ENCODE data around the gene SEC14L3. TPM values are rescaled to one million over a fixed set of nuclear protein-coding genes. Genes with fewer than 3 reads are reported as not detected.
"Not testable (repeated sequence)": the region's sequence is repeated elsewhere in the genome, so short reads cannot be mapped to it uniquely, and the experiment has no call there.

The SEC14L3 gene
- total RNA-seq, 1 donor from 2014 or later = not detected

DNA sequence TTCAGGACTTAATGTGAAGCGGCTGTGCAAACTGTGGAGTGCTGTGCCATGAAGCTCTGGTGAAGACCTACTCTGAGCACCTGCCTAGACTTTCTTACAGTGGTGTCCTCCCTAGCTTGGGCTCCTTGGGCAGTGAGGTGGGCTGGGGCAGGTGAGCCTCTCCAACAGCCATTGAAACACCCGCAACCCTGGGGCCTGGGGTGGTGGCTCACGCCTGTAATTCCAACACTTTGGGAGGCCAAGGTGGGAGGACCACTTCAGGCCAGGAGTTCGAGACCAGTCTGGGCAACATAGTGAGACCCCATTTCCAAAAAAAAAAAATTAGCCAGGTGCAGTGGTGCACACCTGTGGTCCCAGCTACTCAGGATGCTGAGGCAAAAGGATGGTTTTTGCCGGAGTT is 14.3 kb upstream of the SEC14L3 start:
- DNase-seq (ENCODE audit: low read depth in 2 of 2) = no peak

DNA sequence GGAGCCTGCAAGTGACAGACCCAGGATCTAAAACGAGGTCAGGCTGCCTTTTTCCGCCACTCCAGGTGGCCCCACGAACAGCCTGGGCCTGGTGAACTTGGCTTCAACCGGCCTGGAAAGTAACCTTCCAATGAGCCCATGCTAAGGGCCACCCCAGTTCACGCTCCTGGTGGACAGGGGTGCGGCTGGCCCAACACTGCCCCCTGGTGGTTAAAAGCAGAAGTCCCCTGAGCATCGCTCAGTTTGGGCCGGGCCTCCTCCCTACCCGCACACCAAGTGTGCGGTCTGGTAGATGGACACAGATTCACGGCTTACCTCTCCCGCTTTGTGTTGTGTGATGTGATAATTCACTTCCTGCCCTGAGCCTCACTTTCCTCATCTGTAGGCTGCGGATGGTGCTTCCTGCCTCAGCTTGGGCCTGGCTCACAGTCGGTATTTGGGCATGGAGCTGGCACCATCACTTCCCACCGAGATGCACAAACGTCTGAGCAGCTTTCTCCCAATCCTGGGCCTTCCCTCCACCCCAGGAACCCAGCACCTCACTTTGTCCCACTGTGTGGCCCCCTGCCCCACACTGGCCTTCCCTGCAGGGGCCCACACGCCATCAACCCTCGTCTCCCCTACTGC is 13.7 kb upstream of the SEC14L3 start:
- peak; percentile 53 to 59 for DNase-seq (ENCODE audit: low read depth in 2 of 2)

GRCh38 chr22:30483169-30483568 is 11.4 kb upstream of the SEC14L3 start:
- peak; percentile 43 to 53 for DNase-seq (ENCODE audit: low read depth in 2 of 2)

DNA sequence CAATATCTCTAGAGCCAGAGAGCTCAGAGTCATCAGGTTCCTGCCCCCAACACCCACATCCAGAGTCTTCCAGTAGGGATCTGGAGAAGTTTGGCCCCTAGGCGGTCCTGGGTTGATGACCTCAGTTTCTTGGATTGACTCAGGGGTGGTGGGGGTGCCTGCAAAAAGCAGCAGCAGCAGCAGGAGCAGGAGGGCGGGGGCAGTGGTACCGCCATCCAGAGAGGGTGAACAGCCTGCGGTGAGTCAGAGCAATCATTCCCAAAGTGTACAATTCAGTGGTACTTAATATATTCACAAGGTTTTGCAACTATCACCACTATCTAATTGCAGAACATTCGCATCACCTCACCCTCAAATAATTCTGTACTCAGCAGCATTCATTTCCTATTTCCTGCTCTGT is 9.9 kb upstream of the SEC14L3 start:
- DNase-seq (ENCODE audit: low read depth in 2 of 2) = peak; percentile 5 to 39

DNA sequence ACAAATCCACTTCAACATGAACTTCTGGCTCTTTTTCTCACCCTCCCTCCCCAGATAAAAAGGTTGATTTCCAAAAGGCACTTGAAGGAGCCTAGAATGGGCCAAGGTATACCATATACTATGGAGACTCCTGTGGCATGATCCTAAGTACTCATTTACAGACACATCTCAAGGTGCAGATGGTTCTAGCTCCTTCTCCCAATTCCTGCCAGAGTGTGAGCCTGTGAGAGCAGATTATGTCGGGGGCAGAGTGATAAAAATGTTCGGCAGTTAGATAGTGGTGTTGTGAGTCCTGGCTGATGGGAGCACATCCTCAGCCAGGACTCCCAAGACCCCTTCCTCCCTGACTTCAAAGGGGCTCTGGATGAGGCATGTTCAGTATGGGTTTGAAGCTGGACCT is 8.2 kb upstream of the SEC14L3 start:
- DNase-seq (ENCODE audit: low read depth in 2 of 2) = no peak

DNA sequence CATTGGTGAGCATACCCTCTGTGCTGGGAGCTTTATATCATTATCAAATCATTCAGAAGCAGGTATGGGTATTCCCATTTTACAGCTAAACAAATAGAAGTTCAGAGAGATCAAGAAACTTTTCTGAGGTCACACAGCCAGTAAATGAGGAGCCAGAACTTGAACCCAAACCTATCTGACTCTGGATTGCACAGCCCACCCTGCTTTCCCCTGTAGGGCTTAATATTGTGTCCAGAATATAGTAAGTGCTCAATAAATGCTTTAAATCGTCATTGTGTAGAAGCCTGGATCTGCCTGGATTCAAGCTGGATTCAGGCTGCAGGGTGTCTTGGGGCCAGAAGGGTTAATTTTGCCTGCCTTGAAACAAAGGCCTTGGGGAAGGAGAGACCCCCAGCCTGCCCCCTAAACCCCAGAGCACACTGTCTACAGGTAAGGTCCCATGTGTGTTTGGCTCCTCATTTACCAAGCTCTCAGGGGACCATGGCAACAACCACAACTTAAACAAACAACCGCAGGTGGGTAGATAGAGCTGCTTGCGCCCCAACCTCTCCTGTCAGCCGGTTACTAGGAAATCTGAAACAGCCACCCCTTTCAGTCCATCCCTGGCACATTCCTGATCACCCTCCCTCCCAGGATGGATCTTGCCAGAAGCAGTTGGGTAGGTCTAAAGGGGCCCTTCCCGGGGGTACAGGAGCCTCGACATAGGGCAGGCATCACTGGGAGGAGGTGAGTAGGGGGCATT is 3.0 kb upstream of the SEC14L3 start:
- DNase-seq (ENCODE audit: low read depth in 2 of 2) = no peak

DNA sequence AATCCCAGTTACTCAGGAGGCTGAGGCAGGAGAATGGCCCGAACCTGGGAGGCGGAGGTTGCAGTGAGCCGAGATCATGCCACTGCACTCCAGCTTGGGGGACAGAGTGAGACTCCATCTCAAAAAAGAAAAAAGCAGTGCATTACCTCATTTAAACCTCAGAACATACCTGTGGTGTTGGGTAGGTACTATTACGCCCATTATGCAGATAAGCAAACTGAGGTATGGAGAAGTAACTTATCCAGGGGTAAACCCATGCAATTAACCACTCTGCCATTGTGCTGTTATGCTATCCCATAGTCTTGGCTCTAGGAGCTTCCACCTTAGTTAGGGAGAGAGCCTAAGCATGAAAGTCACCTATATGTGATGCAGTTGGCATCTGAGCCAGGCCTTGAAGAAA is 2.3 kb upstream of the SEC14L3 start:
- DNase-seq (ENCODE audit: low read depth in 2 of 2) = no peak

GRCh38 chr22:30472994-30473720 is 1.3 kb upstream of the SEC14L3 start:
- no peak for DNase-seq (ENCODE audit: low read depth in 2 of 2)

GRCh38 chr22:30470655-30471054 is 1.2 kb downstream of the SEC14L3 start:
- no peak for DNase-seq (ENCODE audit: low read depth in 2 of 2)

GRCh38 chr22:30469165-30469564 is 2.7 kb downstream of the SEC14L3 start:
- DNase-seq (ENCODE audit: low read depth in 2 of 2) = no peak

GRCh38 chr22:30460555-30460954 is 11.3 kb downstream of the SEC14L3 start:
- not testable (repeated sequence) for DNase-seq (ENCODE audit: low read depth in 2 of 2)

DNA sequence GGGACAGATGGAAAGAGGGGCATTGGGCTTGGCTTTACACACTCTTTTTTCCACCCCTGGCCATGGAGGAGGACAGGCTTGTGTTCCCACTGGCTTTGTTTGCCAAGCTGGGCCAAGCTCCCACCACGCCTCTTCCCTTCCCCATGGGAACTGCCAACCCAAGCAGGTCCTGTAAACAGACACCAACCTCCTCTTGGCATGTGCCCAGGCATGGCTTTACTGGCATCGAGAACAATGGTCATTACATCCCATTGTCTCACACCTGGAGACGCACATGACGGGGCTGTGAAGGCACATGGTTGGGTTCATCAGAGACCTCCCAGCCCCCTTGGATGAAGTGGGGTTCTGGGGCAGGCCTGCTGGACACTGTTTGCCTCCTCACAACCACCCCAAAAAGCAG is 11.7 kb downstream of the SEC14L3 start:
- DNase-seq (ENCODE audit: low read depth in 2 of 2) = peak in 1 of 2 donors; percentile 49

DNA sequence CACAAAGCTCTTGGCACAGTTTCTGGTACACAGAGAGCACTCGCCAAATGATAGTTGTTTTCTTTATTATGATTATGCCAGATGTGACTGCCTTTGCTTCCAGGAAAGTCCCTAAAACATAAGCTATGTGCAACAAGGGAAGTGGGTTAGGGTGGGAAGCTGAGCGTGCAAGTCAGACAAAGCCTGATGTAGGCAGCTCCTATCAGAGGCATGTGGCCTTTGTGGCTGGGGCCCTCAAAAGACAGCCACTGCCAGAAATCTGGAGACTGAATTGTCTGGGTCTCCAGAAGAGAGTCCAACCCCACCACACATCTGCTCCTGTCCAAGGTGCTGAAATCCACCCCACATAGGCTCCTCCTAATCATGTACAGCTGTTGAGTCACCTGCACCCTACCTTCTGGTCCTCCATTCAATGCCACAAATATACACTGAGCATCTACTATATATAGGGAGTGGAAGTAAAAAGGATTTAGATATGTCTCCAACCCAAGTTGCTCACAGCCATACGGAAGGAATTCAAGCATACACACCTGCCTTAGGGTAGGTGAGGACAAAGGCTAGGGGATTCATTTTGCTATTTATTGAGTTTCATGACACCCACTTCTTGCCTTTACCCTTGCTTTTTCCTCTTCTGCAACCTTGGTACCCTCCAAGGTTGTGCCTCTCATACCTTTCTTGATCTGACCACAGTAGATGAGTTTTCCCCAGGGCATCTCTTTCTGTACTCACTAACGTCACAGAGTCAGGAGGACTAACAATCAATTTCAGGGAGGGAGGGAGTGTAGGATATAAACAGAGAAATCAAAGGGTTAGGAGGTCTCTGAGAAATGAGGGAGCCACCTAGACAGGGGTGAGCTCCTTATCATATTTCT is 12.4 kb downstream of the SEC14L3 start:
- DNase-seq (ENCODE audit: low read depth in 2 of 2) = peak; percentile 25 to 40

DNA sequence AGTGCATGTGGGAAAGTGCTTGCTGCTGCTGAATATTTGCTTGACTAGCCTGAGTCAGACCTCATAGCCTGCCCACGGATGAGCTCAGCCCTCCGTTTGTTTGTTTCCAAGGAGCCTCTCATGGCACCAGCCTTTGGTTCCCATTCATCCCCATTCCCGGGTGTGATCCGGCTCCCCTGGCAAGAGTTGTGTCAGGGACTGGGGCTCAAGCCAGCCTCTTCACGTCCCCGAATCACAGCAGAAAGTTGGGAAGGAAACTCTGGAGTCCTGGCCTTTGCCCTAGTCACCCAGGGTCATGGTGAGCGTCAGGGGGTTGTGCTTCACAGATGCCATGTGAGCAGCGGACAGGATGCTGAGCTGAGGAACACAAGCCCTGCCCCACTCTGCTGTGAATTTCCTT is 13.8 kb downstream of the SEC14L3 start:
- no peak for DNase-seq (ENCODE audit: low read depth in 2 of 2)

- no peak for DNase-seq (ENCODE audit: low read depth in 2 of 2)
Measured at GRCh38 chr22:30455075-30455840, 16.6 kb downstream of the SEC14L3 start.

DNA sequence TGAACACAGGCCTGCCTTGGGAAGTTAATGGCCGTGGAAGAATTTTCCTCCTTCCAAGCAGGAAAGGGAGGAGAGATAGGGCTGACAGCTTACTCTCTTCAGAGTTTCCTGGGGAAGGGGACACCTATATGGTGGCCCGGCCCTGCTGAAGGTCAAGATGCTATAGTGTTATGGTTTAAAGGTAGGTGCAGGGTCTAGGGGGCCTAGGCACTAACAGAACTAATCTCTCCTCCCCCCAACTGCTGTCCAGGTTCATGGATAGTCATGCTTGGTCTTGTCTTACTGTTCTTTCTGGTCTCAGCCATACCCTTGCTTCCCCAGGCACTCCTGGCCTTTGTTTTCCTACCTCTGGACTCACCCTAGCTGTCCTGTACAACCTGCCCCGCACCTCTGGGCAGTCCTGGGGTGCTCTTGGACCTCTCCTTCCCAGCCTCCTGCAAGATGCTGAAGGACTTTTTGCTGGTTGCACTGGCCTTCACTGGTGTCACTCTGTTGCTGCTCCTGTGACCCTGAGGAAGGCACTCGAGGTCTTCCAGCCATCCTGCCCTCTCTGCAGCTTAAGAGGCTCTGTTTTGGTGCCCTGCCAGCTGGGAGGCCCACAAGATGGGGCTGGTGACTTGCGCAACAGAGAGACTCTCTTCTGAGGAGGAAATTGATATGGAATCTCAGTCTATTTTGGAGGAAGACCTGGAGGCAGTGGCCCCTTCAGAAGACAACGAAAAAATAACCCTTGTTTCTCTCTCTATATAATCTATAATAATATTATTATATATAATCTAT is 17.9 kb downstream of the SEC14L3 start:
- DNase-seq (ENCODE audit: low read depth in 2 of 2) = peak in 1 of 2 donors; percentile 14

DNA sequence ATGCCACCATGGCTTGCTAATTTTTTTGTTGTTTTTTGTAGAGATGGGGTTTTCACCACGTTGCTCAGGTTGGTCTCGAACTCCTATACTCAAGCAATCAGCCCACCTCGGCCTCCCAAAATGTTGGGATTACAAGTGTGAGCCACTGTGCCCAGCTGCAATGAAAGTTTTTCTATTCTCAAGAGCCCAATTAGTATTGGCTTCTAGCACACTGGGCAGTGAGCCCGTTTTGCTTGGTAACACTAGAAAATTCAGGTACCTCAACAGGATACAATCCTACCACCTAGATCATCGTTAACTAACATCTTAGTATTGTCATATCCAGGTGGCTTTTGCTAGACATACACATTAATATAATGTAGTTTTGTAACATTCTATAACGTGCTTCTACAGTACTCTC is 19.0 kb downstream of the SEC14L3 start:
- DNase-seq (ENCODE audit: low read depth in 2 of 2) = no peak

DNA sequence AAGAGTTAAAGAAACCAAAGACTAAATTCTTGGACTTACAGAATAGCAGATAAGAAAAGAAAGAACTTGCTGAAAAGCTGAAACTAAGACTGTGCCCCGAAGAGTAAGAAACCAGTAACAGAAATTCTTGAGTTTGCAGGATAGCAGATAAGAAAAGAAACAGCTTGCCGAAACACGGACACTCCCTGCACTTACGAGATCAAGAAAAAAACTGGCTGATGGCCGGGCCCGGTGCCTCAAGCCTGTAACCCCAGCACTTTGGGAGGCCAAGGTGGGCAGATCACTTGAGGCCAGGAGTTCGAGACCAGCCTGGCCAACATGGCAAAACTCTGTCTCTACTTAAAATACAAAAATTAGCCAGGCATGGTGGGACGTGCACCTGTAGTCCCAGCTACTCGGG is 20.3 kb downstream of the SEC14L3 start:
- DNase-seq (ENCODE audit: low read depth in 2 of 2) = not testable (repeated sequence)

- no peak for DNase-seq (ENCODE audit: low read depth in 2 of 2)
Measured at GRCh38 chr22:30447656-30448055, 24.2 kb downstream of the SEC14L3 start.

Measured in lung microvascular endothelial cell (primary cell).